GM18858 (cell line): Measurements from ENCODE around the gene ASPDH.

Experiments used
- ATAC-seq: cut with Tn5 transposase; IDR thresholded peaks from one replicate; pipeline ENCODE4 v1.9.1; 2021; ENCODE audit not compliant: unreplicated experiment

ASPDH gene

DNA sequence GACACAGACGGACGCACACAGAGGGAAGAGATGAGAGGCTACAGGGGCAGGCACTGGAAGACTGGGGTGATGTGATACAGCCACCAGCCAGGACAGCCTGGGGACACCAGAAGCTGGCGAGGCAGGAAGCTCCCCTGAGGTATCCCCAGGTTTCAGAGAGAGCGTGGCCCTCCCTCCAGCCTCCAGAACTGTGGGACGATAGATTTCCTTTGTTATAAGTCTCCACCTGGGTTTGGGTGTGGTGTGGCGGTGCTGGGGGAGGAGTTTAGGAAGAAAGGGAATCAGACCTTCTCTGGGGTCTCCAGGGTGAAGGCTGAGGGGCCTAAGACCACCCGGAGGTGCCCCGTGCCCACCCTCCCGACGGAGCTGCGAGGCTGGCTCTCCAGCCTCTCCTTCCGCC, 2.7 kb upstream of the ASPDH start:
- ATAC-seq, result no peak

DNA sequence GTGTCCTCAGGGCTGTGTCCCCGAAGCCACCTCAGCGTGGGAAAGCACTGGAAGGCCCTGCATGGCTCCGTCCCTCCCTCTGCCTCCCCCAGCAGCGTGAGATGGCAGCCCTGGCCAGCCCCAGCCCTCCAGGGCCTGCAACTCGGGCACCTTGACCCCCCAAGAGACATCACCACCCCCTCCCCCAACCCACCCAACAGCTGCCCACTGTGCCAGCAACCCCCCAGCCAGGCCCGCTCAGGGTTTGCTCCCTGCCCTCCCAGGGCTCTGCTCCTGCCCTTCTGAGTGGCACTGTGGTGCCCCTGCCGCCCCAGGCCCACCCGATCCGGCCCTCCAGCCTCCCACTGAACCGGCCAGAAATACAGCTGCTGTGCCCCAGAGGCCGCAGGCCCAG, 1.5 kb upstream of the ASPDH start:
- no peak for ATAC-seq

DNA sequence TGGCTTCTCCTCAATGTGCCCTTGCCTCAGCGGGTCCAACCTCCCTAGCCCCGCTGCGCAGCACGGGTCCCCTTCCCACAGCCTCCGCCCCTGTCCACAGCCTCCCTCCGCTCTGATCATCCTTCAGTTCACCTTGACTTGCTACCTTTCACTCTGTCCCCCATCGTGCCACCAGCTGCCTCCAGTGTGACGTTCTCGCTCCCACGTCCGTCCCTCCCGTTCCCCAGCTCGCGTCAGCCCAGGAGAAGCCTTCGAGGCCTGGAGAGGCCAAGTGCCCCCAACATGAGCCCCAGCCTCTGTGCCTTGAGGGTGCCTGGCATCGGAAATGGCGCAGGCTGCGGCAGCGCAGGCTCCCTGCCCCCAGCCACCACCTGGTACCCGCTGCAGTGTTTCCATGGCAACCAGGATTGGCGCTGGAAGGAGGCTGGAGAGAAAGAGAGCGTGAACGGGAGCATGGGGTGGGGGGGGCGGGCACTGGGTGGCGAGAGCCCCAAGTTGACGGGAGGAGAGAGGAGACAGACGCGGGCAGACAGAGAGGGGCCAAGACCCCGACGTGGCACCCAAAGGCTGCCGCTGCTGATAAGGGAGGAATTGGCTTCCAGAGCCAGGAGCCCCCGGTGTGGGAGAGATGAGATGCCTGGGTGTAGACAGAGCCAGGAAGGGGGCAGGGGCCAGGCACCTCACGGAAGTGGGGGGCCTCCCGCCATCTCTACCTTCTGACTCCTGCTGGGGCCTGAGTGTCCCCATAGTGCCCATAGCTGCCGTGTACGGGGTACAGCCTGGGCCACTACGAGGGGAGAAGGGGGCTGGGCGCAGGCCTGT, 844 bp upstream of the ASPDH start:
- ATAC-seq, result no peak

DNA sequence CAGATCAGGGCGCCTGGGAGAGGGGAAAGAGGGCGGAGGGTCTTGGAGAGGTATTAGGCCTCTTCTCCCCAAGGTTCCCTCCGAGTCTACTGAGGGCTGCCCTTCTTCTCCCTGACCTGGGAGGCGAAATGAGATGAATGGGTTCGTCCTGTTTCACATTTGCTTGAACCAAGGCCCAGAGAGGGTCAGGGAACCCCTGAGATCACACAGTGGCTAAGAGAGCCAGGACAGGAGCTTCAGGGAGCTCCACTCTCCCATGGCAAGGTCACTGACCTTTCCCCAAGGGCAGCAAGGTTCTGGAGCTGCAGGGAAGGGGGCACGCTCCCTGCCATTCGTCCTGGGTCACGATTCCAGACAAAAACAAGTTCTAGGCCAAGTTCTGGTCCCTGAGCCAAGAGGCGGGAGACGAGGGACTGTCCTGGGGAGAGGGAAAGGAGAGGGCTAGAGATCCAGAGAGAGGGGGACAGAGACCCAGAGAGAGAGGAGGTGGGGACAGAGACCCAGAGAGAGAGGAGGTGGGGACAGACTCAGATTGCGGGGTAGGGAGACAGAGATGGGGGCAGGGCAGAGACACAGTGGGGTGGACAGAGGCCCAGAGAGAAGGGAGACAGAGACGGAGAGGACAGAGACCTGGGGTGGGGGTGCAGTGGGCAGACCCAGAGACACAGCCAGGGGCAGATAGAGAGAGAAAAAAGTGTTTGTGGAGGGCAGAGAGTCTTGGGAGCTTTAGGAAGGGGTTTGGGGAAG, 541 bp downstream of the ASPDH start:
- no peak for ATAC-seq

DNA sequence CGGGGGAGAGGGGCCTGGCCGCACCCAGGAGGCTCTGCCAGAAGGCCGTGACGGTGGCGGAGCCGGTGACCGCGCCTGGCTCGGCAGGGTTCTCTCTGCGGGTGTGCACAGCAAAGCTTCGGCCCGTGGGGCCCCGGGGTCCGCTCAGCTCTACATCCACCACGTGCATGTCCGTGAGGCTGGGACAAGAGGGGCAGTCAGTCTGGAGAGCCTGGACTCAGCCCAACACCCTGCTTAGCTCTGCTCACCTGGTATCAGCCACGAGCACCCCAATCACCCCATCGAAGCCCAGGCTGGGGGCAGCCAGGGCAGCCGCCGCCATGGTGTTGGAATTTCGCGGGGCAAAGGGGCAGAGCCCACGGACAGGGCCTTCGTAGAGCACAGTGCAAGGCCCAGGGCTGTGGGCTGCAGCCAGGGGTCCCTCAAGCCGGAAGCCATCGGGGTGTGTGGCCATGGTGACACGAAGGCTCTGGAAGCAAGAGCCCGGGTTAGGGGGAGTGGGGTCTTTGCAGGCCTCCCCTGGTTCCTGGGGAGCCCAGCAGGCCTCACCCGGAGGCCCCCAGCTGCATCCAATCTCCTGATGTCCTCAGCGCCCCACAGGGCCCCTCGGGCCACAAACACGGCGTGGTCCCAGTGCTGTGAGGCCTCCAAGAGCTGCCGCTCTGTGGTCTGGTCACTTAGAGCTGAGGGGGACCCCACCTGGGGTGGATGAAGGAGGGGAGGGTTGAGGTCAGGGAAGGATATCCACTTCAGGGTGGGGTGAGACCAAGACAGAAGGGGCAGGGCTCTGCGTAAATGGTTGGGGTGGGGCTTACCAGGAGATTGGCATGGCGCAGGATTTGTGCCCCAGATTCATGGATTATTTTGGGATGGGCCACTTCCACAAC, 1.4 kb downstream of the ASPDH start:
- ATAC-seq, result no peak

DNA sequence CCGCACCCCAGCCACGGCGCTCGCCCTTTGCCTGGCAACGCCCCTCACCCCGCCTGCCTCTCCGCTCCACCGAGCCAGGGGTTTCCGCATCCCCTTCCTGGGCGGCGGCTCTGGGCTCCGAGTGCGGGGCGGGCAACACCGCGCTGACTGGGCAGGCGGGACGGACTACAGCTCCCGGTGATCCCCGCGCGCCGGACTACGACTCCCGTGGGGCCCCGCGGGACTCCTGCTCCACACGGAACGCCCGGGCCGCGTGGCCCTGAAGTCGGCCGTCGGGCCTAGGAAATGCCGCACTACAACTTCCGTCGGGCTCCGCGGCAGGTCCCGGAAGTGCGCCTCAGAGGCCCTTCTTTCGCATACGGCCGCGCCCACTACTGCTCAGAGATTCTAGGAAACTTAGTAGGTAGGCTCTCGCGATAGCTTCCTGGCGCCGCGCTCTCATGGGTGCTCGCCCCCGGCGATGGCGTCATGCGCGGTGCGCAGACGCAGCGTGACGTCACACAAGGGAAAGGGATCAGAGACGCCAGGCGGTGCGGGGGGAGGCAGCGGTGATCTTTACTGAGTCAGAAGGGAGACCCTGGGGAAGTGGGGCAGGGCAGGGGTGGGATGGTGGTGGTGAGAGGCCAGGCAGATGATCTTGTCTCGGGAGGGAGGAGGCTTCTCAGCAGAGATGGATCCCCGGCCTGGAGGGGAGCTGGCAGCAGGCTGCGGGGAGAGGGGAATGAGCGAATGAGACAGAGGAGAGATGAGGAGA, 2.5 kb downstream of the ASPDH start, which contains the start of gene JOSD2:
Gene JOSD2, minus strand, starts transcription at position 123 of the 754 bp plus-strand sequence. CDS start 760 bp downstream, outside the sequence.
- peak; percentile 73 for ATAC-seq

DNA sequence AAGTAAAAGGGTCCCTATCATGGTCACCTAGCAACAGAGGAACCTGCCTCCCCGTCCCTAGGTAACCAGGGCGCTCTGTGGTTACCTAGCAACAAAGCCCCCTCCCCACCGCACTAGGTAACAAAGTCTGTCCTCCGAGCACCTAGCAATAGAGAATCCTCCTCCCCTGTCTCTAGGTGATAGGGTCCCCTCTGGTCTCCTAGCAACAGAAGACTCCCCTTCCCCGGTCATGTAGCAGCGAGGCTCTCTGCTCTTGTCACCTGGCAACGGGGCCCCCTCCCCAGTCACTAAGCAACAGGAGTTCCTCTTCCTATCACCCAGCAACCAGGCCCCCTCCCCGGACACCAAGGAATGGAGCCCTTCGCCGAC, 3.0 kb downstream of the ASPDH start:
- ATAC-seq, result no peak

DNA sequence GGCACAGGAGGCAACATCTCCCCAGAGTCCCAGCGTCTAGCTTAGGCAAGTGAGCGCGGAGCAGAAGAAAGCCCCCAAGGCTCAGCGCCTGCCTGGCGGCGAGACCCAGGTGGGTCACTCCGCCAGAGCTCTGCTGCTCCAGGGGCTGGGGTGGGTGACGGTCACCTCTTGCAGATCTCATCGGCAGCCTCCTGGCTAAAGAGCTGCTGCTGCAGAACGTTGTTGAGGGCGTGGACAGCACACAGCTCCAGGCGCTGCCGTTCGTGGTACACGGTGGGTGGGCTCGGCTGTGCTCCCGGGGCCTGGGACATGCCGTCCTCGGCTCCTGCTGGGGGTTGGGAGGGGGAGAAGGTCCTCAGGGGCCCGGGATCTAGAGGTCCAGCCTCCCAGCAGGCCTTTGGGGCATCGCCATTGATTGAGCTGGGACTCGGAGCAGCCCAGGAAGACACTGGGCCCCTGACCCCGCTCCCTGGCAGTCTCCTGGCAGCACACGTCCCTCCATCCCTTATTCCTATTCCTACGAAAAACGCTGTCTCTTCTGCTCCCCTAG, 3.5 kb downstream of the ASPDH start:
- ATAC-seq, result no peak

DNA sequence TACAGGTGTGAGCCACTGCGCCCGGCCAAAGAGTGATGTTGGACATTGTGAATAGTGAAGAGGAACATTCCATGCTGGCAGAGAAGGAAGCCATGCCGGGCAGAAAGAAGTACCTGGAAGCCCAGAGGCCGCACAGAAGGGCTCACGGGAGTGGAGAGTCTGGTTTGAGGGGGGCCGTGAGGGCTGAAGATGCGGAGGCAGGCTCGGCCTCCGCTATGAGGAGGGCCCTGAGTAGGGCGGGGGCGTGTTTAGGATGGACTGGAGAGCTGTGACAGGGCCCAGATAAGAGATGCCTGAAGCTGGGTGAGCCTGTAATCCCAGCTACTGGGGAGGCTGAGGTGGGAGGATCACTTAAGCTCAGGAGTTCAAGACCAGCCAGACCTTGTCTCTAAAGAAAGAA, 4.3 kb downstream of the ASPDH start:
- ATAC-seq, result no peak

DNA sequence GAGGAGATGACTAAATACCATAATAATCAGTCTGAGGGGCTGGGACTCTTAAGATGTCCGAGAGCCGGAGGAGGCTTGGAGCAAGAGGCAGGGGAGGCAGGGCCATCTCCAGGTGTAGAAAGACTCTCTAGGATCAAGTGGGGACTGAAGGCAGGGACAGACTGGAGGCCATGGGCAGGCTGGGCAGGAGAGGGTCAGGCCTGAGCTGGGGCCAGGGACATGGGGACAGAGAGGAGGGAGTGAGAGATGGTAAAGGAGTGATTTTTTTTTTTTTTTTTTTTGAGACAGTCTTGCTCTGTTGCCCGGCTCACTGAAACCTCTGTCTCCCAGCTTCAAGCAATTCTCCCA, 4.9 kb downstream of the ASPDH start:
- ATAC-seq, result no peak

DNA sequence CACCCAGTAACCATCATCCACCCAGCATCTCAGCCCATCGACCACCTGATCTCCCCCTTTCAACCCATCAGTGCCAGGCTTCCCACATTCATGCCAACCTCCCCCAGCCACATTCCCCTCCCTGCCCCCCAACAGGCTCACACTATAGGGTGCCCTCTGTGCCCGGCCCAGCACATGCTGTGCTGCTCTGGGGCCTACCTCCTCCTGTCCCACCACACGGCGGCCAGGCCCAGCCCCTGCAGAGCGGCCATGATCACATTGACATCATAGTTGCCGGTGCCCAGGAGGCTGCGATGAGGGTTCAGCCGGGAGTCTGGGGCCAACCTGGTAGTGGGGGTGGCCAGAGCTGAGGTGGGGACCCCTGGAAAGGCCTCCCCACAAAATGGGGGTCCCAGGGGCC, 6.3 kb downstream of the ASPDH start:
- no peak for ATAC-seq

DNA sequence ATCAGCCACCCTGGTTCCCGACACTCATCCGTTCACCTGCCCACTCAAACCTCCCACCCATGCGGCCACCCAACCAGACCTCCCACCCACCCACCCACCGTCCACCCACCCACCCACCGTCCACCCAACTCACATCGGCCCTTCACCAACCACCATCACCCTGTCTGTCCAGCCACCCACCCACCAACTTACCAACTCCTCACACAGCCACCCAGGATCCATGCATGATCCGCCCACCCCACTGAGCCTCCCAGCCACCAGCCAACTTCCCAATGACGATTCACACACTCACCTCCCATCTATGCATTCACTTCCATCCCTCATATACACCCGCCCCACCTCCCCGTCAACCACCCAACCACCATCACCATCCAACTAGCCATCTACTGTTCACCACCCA, 7.0 kb downstream of the ASPDH start:
- no peak for ATAC-seq

DNA sequence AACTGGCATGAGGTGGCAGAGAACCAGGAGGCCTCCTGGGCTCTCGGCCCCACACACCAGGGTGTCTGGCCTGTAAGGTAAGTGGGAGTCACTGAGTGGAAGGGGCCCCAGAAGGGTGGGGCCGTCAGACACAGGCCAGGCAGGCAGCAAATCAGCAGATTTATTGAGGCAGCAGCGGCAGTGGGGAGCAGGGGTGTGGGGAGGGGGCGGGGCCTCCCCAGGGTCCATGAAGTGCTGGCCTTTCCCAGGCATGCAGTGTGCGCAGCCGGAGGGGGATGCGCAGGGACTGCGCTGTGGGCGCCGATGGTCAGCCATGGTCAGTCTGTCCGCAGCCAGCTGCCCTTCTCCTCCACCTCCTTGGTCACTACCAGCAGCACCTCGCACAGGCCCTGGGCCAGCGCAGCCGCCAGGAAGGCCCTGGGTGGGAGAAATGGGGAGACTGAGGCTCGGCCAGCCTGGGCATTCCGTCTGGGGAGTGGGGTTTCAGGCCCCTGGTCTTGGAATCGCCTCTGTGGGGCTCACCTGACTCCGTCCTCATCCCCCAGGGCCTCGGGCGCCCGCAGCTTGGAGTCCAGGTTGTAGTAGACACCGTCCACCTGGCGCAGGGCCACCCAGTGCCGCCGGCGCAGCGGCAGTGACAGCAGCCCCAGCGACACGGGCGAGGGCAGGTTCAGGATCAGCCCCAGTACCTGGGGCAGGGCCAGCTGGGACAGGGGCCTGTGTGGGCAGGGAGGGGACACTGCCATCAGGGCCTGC, 7.7 kb downstream of the ASPDH start:
- ATAC-seq, result no peak

DNA sequence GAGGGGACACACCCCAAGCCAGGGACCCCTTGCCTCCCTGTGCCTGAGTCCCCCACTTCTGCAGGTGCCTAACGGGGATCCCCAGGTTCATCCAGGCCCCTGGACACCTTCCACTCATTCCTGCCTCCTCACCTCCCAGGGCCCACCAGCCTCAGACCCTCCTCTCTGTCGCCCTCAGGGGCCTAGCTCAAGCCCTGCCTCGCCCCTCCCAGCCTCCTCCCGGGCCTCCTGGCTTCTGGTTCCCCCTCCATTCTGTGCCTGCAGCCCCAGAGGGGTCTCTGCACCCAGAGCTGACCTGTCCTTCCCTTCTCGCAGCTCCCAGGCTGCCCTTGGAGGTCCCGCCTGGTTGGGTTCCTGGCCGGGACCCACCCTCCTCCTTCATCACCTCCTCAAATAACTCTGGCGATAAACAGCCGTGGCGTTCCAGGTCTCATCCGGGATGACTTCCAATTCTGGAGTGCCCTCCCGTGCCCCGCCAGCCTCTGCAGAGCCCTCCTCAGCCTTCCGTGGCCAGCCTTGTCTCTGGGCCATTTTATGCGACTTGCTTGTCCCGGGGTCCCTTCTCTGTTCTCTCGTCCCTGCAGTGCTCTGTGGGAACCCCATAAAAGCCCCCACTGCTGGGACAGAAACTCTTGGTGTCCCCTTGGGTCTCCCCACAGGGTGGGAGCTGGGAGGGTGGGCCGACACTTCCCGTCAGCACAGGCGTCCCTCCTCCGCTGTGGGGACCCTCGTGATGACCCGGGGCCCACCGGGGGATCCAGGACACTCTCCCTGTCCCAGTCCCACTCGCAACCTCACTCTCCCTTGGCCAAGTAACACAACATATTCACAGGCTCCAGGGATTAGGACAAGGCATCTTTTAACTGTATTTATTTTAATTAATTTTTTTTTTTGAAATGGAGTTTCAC, 11.9 kb downstream of the ASPDH start:
- no peak for ATAC-seq

DNA sequence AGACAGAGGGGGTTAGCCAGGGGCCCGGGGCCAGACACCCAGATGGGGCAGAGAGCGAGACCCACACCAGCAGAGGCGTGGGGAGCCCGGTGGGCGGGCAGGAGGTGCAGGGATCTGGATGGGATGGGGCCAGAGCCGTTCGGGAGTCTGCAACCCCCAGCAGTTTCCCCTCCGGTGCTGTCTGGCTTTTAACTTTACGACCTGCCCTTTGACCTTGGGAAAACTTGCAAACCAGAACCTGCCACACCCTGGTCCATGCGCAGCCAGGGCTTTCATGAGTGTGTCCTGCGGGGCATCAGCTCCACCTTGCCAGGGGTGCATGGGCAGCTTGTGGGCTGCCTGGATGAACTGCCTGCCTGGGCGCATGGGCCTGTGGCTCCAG, 12.5 kb downstream of the ASPDH start:
- no peak for ATAC-seq

DNA sequence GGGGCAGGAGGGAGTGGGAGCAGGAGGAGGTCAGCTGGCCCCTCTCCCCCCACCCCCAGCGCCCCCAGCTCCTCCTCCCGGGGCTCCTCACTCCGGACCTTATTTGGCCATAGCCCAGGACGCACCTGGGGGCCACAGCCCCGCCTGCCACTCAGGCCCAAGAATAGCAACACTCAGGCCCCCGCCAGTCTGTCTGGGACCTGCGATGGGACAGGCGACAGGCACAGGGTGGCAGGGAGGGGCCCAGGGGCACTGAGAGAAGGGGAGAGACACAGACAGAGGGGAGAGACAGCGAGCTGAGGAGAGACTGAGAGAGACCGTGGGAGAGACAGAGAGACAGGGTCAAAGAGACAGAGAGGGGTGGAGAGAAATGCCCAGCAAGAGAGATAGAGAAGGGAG, 13.0 kb downstream of the ASPDH start:
- no peak for ATAC-seq

DNA sequence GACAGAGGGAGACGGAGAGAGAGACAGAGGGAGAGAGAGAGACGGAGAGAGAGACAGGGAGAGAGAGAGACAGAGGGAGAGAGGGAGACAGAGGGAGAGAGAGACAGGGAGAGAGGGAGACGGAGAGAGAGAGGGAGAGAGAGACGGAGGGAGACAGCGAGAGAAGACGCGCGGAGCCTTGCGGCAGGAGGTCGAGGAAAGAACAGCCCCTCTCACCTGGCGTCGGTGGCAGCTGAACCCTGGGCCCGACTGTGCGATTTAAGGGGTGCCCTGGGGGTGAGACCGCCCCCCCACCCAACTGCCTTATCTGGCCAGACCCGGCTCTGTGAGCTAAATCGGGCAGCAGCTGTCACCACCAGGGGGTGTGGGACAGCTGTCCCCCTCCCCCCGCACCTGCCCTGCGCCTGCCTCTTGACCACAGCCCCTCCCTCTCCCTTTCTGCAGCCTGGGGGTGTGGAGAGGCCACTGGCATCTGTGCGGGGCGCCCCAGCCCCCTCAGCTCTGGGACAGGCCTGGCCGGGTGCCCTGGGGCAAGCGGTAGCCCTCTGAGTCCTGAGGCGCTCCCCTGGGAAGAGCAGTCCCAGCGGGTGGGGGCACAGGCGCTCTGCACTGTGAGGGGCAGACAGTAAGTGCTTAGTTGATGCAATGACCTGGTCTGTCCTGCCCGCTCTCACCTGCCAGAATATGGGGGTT, 13.5 kb downstream of the ASPDH start:
- ATAC-seq, result no peak
